MCF 10A (cell line): ENCODE measurements around the gene YIPF6. TPM values are rescaled to one million over a fixed set of nuclear protein-coding genes. Genes with fewer than 3 reads are reported as not detected.

Source experiments
- Bru-seq: library from RNA; stranded (reverse); fragments of 400-500 nt; gene quantifications from one replicate; lab custom pipeline; 2021; lab: Mats Ljungman, UMichigan
- BruChase-seq, 2 experiments: library from RNA; stranded (reverse); fragments of 400-500 nt; gene quantifications; one replicate each; lab custom pipeline; 2021; lab: Mats Ljungman, UMichigan
- BruUV-seq: library from RNA; stranded (reverse); fragments of 400-500 nt; replicated peaks from 2 replicates; lab custom pipeline; 2021; lab: Mats Ljungman, UMichigan
- CTCF ChIA-PET: fragments of 300-600 bp; sonication (Branson Sonifier 250); formaldehyde crosslinking; extraction: SDS; loops from one replicate; lab custom pipeline; 2021; ENCODE audit warnings: antibody characterized with exemption, inconsistent platforms; lab: Yijun Ruan, JAX
- POLR2A ChIA-PET: fragments of 300-600, 350-650 bp; sonication (Branson Sonifier 250); formaldehyde crosslinking; extraction: SDS; loops from one replicate; lab custom pipeline; 2020; ENCODE audit warnings: antibody characterized with exemption, inconsistent platforms; lab: Yijun Ruan, JAX
- DNase-seq: peaks from one replicate; pipeline ENCODE4 v3.0.0-alpha.2; 2018; ENCODE audit not compliant: unreplicated experiment
- H3K27ac Mint-ChIP-seq: one replicate; pipeline ENCODE4 v1.8.0; 2022; ENCODE audit warnings: mild to moderate bottlenecking, low read depth, mixed read lengths; ENCODE audit not compliant: unreplicated experiment
- H3K27me3 Mint-ChIP-seq: one replicate; pipeline ENCODE4 v1.8.0; 2022; ENCODE audit warnings: mixed read lengths; ENCODE audit not compliant: insufficient read depth, unreplicated experiment
- H3K36me3 Mint-ChIP-seq: one replicate; pipeline ENCODE4 v1.8.0; 2022; ENCODE audit warnings: mild to moderate bottlenecking, moderate library complexity, mixed read lengths; ENCODE audit not compliant: insufficient read depth, unreplicated experiment
- H3K4me1 Mint-ChIP-seq: one replicate; pipeline ENCODE4 v1.8.0; 2022; ENCODE audit warnings: mixed read lengths; ENCODE audit not compliant: insufficient read depth, unreplicated experiment
- H3K4me3 Mint-ChIP-seq: one replicate; pipeline ENCODE4 v1.8.0; 2022; ENCODE audit warnings: mild to moderate bottlenecking, moderate library complexity, mixed read lengths; ENCODE audit not compliant: unreplicated experiment
- H3K9me3 Mint-ChIP-seq: one replicate; pipeline ENCODE4 v1.8.0; 2022; ENCODE audit warnings: mixed read lengths; ENCODE audit not compliant: unreplicated experiment
- intact Hi-C: fragments of 100-400 bp; cut with micrococcal nuclease; formaldehyde crosslinking; loops from 2 replicates; pipeline ENCODE4 v1.14.1; 2022
- long read RNA-seq: library from polyadenylated mRNA; stranded (forward); transcript quantifications from one replicate; pipeline ENCODE4 v2.0.0, GENCODE V29; 2022
- total RNA-seq: library from RNA; stranded (reverse); gene quantifications from 2 replicates; pipeline ENCODE4 v1.2.3, GENCODE V29; 2022
- TF ChIP-seq, protein P1 (sequence below): fragments of 200-600 bp; IDR thresholded peaks from one replicate; pipeline ENCODE4 v1.8.0; 2022; ENCODE audit warnings: antibody characterized with exemption, mild to moderate bottlenecking; ENCODE audit not compliant: unreplicated experiment

YIPF6 gene, protein sequence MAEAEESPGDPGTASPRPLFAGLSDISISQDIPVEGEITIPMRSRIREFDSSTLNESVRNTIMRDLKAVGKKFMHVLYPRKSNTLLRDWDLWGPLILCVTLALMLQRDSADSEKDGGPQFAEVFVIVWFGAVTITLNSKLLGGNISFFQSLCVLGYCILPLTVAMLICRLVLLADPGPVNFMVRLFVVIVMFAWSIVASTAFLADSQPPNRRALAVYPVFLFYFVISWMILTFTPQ
- total RNA-seq (44.6 and 55.4 TPM in 2 replicates), Bru-seq, nascent RNA (percentile 84 among the genes with signal in this experiment), BruChase-seq, experiment 1, labeled RNA remaining after a 6-hour chase (percentile 93 among the genes with signal in this experiment), BruChase-seq, experiment 2, labeled RNA remaining after a 2-hour chase (percentile 91 among the genes with signal in this experiment)
- long read RNA-seq, full-length matches to known transcripts, result 124 of 166 reads
- long read RNA-seq, partial matches to known transcripts, result 6 of 166 reads
- long read RNA-seq, other reads (novel, unspliced or antisense), result 36 of 166 reads

DNA sequence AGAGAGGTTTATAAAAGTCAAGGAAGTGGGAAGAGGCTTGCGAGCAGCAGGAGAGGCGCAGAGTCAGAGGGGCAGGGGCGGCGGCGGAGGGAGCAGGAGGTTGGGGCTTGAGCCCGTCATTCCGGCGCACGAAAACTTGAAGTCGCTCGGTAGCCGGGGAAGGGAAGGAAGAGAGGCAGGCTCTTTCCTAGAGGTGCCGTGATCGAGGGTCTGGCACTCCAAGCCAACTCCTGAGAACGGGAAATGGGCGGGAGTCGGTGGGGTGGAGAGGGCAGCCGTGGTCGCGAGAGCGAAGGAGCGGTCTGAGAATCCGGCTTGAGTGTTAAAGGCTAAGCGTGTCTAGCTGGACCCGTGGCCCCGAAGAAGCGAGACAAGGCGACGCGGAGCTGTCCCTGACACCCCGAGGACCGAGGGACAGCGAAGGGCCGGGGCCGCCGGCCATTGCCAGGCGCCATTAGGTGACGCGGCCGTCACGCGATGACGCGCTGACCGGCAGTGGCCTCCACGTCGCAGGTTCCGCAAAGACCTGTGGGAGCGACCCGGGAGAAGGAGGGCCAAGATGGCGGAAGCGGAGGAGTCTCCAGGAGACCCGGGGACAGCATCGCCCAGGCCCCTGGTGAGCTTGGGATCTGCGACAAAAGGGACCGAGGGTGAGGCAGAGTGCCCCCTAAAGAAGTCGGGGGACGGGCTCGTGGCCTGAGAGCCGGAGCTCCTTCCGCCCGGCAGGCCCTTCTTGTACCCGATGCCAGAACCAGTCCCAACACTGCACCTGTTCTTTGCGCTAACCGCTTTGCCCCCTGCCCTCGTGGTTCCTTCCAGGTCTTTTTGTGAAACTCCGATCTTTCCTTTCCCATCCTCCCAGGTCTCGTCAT, at the start of gene YIPF6:
TSS of gene YIPF6 (plus strand) at position 544 of the 872 bp plus-strand sequence. CDS start at position 560, 16 bp downstream.
- no TSS peak for BruUV-seq
- no peaks in the 10 kb centered on the region for H3K9me3 Mint-ChIP-seq
- ChIA-PET POLR2A (interaction anchor here (0.9 to 2.8 kb wide), 6 partner anchors 10 to 302 kb away, joined by 3 to 11 read pairs (median 6); partner anchors contain the start of gene OPHN1), CTCF (interaction anchor here (0.6 to 0.8 kb wide), 3 partner anchors 8 to 320 kb away, joined by 3 to 4 read pairs (median 3); no protein-coding TSS in a partner anchor)
- H3K27ac Mint-ChIP-seq, result peak within 1 kb of the TSS; percentile 99
- TF ChIP-seq, protein P1, sequence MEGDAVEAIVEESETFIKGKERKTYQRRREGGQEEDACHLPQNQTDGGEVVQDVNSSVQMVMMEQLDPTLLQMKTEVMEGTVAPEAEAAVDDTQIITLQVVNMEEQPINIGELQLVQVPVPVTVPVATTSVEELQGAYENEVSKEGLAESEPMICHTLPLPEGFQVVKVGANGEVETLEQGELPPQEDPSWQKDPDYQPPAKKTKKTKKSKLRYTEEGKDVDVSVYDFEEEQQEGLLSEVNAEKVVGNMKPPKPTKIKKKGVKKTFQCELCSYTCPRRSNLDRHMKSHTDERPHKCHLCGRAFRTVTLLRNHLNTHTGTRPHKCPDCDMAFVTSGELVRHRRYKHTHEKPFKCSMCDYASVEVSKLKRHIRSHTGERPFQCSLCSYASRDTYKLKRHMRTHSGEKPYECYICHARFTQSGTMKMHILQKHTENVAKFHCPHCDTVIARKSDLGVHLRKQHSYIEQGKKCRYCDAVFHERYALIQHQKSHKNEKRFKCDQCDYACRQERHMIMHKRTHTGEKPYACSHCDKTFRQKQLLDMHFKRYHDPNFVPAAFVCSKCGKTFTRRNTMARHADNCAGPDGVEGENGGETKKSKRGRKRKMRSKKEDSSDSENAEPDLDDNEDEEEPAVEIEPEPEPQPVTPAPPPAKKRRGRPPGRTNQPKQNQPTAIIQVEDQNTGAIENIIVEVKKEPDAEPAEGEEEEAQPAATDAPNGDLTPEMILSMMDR, result no peak
- DNase-seq, result peak; percentile 67
- H3K36me3 Mint-ChIP-seq, result peaks cover 3% of the 10 kb centered on the region
- H3K4me3 Mint-ChIP-seq, result peak within 1 kb of the TSS; percentile 98
- H3K27me3 Mint-ChIP-seq, result peaks cover 14% of the 10 kb centered on the region
- intact Hi-C loops, result loop anchor here (10.0 kb wide), 1 partner anchor 64 kb away; the partner anchor contains the start of gene OPHN1
- peaks cover 5% of the 10 kb centered on the region for H3K4me1 Mint-ChIP-seq

DNA sequence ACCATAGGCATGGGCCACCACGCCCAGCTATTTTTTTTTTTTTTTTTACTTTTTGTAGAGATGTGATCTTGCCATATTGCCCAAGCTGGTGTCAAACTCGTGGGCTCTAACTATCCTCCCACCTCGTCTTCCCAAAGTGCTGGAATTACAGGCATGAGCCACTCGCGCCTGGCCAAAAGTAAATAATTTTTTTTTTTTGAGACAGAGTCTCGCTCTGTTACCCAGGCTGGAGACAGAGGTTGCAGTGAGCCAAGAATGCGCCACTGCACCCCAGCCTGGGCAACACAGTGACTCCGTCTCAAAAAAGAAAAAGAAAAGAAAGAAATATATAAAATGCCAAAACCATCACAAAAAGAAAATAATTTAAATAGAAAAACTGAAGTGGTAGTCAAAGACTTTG, 47.1 kb upstream of the YIPF6 start:
- Mint-ChIP-seq H3K36me3 (no peaks in the 10 kb centered on the region), H3K4me1 (no peaks in the 10 kb centered on the region), H3K9me3 (no peaks in the 10 kb centered on the region), H3K4me3 (no peak overlapping the region), H3K27ac (no peak overlapping the region), H3K27me3 (no peaks in the 10 kb centered on the region)
- intact Hi-C loops, result no loop called here
- TF ChIP-seq, protein P1, result no peak
- ChIA-PET CTCF (no interaction called here), POLR2A (no interaction called here)
- DNase-seq, result no peak
- no TSS peak for BruUV-seq

DNA sequence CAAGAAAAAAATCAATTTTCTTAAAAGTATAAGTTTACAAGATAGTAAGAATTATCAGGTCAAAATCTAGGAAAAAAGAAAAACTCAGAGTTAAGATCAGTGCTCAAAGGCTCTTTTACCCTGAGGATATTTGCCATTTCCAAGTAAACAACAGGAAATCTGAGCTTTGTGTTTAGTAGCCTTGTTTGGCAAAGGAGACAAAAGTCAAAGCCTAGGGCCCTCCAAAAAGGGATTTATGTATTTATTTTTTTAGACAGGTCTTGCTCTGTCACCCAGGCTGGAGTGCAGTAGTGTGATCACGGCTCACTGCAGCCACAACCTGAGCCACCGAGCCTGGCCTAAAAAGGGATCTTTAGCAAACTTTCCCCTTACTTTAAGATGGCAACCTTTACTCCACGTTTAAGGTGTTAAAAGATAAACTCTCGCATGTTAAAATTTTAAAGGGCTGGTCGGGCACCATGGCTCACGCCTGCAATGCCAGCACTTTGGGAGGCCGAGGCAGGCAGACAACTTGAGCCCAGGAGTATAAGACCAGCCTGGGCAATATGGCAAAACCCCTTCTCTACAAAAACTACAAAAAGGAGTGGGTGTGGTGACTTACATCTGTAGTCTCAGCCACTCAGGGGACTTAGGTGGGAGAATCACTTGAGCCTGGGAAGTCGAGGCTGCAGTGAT, 44.2 kb upstream of the YIPF6 start:
- DNase-seq, result no peak
- Mint-ChIP-seq H3K27ac (no peak overlapping the region), H3K36me3 (no peaks in the 10 kb centered on the region), H3K4me1 (no peaks in the 10 kb centered on the region), H3K27me3 (peaks cover 1% of the 10 kb centered on the region), H3K9me3 (no peaks in the 10 kb centered on the region), H3K4me3 (no peak overlapping the region)
- TF ChIP-seq, protein P1, result no peak
- intact Hi-C loops, result no loop called here
- ChIA-PET CTCF (interaction anchor here (1.4 kb wide), 1 partner anchor 23 kb away, joined by 5 read pairs; no protein-coding TSS in a partner anchor), POLR2A (no interaction called here)
- BruUV-seq, result no TSS peak
